Right renal pelvis (tissue), 4 donors: ENCODE results near the gene TK2. TPM values are rescaled to one million over a fixed set of nuclear protein-coding genes. Genes with fewer than 3 reads are reported as not detected.

ENCODE experiments used
- DNase-seq, 4 donors: peaks; one replicate each; pipeline ENCODE4 v3.0.0-alpha.2; 2013; ENCODE audit warnings: low read depth in 4 of 4, low spot score in 3 of 4, missing footprints in 1 of 4
- polyA plus RNA-seq, 4 donors: library from polyadenylated mRNA; unstranded; fragments of 120-200 nt; gene quantifications; one replicate each; pipeline ENCODE4 v1.2.1, GENCODE V29; 2013; ENCODE audit not compliant: insufficient read length in 4 of 4

TK2 gene
- polyA plus RNA-seq, 4 donors, result 31.8 to 46.7 (median 37.9) TPM

DNA sequence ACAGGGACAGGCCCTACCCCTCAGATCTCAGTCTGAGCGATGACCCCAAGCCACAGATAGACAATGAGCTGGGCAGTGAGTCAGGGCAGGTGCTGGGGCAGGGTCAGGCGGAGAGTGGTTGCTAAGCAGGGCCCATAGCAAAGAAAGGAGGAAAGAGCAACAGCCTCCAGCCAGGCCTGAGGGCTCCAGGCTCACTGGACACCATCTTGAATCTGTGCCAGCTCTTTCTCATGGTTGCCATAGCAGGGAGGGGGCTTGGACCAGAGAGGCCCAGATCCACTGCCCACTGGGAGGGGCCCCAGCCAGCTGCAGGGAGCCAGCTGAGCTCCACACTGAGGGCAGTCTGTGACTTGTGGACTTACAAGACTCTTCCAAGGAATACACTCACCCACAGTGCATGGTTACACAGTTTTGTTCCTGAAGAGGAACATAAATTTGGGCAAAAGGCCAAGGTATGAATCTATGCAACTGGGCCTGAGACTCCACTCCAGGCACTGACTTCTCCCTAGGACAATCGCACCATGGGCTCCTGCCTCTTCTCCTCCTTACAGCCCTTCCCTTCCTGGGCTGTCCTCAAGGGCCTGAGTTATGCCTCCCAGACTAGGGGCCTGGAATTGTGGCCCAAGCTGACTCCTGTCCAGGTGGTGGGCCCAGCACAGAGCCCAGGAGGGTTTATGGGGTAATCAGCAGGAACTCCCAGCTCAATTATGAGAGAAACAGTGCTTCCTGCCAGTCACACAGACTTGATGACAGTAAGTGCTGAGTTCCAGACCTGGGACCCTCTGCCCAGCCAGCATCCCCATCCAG, 62.9 kb downstream of the TK2 start:
- no peak for DNase-seq

DNA sequence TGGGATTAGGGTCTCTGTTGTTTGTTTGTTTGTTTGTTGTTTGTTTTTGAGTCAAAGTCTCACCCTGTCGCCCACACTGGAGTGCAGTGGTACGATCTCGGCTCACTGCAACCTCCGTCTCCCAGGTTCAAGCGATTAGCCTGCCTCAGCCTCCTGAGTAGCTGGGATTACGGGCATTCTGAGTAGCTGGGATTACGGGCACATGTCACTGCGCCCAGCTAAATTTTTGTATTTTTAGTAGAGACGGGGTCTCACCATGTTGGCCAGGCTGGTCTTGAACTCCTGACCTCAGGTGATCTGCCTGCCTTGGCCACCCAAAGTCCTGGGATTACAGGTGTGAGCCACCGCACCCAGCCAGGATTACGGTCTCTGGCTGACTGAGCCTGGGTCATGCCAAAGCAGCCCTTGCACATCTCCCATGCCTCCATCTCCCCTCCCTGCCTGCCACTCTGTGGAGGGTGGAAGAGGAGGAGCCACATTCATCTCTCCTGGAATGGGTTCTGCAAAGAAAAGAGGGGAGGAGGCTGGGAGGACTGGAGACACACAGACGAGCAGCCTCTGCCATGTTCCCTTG, 63.6 kb downstream of the TK2 start:
- DNase-seq, result no peak

DNA sequence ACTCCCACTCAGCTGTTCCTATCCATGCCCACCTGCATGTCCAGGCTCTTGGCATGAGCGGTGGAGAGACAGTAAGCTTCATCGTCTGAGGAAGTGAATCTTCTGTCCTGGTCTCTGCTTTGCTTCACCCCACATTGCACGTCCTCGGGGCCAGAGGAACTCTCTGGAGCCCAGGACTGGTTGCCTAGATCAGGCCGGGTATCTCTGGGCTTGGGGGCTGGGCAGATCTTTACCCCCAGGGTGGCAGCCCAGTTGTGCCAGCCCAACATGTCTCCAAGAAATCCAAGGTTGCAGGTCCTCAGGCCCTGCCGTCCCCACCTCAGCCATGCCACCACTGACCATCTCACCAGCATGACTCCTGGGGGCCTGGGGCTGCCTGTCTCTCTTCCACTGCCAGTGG, 64.5 kb downstream of the TK2 start:
- DNase-seq, result no peak

DNA sequence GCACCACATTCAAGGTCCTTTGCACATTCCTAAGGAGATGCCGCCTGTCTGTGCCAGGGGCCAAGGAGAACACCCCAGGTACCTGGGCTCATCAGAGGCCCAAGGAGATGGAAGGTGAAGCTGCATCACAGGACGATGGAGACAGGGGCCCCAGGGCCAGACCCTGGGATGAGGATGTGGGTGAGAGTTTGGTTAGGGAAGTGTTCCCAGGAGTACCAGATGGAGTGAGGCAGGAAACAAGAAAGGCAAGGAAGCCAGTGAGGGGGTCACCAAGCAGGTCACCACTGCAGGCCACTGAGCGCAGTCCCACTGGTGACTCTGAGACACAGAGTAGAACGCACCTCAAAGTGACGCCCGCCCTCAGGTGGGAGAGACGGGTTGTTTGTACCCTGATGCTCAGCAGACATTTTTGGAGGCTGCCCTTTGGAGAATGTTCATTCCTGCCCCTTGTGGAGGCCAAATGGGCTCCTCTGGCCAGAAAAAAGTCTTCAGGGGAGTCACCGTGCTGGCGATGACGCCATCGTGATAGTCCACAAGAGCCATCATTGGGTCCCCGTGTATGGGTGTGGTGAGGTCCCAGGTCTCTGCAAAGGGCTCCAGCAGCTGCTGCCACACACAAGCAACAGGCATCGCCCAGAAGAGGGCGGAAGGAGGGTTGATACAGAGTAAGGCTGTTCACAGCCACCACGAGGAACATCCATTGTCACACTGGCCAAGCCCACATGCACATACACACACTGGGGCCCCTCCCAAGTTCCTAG, 65.3 kb downstream of the TK2 start:
- DNase-seq, result no peak

DNA sequence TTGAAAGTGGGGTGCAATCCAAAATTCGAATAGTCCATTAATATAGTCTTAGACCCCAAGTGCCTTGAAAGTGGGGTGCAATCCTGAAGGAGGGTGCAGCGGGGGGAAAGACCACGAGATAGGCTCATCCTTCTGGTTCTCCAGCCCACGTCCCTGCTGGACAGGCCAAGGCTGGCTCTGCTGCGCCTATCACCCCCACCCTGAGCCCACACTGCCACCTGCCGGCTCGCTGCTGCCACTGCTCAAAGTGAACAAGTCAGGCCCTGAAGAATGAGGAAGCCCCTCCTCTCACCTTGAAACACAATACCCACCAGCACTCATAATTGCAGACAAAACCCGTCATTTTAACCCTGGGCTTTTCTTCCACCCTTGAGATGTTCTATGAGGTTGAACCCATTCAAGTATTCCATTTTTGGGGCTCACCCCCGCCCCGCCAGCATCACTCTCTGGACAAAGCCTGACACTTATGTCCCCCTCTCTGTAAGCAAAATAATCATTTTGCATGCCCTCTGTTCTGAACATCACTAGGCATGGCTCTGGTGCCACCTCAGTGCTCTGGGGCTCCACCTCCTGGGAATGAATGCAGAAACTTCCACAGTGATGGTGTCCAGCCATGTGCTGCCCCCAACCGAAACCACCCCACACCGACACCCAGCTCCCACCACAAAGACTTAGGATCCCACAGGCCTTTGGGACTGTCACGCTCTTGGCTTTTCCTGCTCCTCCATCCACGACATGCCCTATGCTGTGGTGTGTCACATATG, 66.1 kb downstream of the TK2 start:
- peak in 3 of 4 donors; percentile 57 to 58 (median 58) for DNase-seq

DNA sequence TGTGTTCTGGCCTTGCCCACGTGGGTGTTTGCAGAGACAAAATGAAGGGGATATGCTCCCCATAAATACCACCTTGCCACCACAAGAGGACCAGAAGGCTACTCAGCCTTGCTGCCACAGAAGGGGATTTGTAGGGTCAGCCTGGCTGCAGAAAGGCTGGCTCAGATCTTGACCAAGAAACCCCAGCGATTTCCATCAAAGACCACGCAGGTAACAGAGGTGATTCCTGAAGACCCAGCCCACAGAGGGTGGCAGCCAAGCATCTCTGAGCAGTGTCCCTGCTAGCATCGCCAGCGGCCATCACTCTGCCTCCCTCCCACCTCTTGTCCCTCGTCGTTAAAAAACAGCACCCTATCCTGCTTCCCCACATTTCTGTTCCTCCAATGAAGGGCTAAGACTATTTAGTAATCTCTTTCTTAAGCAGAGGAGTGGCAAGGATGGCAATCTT, 68.0 kb downstream of the TK2 start:
- DNase-seq, result no peak

DNA sequence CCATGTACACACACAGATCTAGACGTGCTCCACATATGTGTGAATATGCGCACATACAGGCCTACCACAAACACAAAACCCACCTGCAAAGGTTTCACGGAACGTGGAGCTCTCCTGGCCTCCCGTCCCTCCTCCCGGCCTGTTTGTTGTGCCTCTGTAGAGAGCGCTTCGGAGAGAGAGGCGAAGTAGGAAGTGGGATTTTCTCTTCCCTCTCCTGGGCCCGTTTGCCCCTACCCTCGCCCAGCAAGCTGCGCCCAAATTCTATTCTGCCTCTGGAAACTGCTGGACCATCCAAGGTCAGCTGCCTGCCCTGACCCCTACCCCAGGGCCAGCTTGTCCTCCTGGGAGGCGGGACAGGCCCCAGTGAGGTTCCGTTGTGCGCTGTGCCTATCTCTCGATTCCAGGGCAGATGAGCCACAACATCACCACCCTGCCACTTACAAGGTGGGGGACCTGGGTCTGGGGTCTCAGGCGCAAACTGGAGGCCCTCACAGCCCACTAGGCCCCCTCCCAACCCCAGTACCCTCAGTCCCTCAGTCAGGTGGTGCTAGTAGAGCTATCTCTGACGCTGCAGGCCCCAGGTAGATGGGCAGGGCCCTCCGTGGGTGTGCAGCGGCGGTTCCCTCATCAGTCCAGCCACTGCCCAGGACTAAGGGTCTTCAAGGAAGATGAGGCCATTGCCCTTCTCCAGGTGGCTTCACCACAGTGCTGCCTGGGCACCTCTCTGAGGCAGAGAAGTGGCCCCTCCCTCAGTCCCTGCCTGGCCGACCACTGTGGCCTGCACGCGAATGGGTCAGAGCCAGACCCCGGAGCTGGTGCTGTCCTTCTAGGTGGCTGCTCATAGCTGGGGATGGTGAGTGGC, 68.6 kb downstream of the TK2 start:
- no peak for DNase-seq

DNA sequence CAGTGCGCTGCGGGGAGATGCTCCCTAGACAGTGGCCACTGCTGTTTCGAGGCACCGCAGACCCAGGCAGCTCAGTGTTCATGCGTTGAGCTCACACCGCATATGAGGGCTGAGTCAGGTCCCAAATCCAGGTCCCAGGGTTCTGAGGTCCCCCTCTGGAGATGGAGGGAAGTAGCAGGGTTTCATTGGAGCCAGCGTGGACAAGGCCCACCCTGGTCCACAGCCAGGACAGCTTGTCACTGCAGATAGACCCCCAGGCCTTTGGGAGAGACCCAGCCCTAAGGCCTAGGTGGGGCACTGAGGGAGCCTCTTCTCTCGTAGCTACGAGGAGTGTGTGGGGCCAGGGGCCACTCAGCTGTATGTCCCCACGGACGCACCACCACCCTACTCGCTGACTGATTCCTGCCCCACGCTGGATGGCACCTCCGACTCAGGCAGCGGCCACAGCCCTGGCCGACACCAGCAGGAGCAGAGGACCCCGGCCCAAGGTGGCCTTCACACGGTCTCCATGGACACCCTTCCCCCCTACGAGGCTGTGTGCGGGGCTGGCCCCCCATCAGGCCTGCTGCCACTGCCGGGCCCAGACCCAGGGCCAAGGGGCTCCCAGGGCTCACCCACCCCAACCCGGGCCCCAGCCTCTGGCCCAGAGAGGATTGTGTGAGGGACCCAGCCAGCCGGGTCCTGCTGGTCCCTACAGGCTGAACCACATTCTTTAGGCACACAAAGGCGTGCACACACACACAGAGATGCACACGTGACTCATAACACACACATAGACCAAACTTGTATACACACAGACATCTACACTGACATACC, 69.4 kb downstream of the TK2 start:
- no peak for DNase-seq

DNA sequence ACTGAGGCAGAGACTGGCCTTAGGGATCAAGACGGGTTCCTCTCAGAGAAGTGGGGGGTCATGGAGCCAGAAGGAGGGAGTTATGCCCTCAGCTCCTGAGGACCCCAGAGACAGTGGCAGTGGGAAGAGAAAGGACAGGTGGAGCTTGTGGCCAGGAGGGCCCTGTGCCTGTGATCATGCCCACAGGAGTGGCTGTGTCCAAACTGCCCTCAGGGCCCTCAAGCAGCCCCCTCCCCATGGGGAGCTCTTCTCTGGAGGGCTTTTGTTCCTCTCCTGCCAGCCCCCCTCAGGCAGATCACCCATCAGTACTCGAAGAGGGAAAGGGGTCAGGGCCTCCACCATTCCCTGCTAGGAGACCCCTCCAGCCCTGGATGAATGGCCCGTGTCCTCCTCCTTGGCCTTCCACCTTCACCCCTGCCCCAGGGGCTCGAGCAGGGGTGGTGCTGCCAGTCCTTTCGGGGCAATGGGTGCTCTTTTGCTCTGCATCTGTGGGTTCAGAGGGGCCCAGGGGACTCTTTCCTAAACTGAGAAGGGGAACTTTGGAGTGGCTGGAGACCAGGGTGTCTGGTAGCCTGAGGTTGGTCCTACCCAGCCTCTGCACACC, 70.2 kb downstream of the TK2 start:
- DNase-seq, result no peak

DNA sequence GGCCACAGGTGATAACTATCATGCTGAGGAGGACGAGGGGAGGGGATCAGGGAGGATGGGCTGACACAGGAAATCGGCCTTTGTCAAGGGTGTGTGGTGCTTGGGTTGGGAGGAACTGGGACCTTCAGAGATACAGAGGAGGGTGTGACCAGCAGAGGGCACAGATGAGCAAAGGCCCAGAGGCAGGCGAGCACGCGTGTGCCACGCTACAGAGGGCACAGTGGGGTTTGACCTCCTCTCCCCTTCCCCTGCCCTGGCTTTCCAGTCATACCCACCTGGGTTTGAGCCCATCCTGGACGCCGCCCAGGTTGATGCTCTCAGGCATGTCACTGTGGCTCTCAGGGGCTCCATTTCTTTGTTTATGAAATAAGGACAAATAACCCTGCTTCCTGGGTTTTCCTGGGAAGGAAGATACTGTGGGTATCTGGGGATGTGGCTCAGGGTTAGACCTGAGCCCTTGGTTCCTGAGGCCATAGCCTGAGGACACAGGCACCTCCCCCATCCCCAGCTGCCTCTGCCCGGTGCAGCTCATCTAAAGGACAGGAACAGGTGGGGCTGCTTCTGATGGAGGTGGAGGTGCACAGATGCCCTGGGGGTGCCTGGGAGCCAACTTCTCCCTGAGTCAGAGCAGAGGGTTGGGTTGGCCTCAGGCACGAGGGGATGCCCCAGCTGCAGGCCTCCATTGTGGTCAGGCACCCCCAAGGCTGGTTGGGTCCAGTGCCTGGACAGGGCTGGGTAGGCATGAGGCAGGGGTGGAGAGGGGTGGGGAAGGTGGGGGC, 71.0 kb downstream of the TK2 start:
- DNase-seq, result no peak

DNA sequence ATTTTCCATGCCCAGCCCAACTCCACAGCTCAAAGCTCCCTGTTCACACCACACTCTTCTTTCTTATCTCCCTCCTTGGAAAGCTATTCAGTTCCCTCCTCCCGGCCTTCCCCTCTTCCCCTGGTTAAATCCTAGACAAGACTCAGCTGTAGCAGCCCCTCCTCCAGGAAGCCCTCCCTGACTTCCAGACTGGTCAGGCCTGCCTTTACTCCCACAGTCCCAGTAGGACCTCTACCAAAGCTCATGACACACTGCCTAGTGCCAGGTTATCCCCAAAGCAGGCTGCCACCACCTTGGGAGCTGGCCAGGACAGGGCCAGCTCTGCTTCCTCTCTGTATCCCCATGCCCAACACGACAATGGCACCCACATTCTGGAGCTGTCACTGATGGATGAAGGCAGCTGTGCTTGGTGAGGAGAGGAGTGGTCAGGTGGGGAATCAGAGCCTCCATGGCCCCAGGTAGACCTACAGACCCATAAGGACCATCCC, 72.8 kb downstream of the TK2 start:
- DNase-seq, result no peak

DNA sequence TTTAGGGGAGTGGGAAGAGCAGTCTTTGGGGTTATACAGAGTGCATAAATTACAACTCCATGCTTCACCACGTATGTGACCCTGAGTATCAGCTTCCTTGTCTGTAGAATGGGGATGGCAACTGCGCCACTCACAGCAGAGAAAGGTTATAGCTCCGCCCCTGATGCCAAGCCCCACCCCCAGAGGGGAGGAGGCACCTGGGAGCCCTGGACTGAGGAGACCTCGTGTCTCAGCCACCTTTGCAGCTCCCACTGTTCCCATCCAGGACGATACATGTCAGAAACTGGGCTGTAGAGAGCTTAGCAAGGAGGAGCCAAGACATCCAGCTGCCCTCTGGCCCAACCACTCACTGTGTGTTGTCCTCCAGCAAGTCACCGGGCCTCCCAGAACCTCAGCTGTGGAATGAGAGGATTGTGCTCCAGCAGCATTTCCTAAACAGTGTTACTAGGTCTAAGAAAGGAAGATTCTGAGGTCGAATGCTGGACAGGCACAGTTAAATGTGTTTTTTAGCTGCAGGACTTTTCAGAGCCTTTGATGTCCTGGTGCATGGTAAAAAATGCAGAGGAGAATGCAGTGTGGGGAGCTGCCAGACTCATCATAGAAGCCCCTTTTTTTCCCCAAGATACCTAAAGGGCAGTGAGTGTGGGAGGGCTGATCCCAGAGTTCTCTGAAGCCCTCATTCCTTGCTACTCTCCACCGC, 73.4 kb downstream of the TK2 start:
- DNase-seq, result no peak

DNA sequence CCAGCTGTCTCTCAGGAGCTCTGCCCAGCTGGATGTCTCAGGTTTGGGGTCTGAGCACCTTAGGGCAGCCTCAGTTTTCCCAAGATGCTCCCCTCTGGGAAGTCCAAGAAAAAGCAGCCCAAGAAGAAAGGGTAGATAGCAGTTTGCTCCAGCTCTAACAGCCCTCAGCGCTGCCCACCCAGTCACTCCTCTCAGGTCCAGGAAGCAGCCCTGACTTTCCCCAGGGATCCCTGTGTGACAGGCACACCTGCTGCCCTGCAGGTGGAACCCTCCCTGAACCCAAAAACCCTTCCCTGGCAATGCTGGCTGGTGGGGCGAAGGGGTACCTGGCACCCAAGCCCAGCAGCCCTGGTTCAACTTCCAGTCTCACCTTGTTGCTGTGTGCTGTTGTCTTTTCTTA, 74.7 kb downstream of the TK2 start:
- no peak for DNase-seq

DNA sequence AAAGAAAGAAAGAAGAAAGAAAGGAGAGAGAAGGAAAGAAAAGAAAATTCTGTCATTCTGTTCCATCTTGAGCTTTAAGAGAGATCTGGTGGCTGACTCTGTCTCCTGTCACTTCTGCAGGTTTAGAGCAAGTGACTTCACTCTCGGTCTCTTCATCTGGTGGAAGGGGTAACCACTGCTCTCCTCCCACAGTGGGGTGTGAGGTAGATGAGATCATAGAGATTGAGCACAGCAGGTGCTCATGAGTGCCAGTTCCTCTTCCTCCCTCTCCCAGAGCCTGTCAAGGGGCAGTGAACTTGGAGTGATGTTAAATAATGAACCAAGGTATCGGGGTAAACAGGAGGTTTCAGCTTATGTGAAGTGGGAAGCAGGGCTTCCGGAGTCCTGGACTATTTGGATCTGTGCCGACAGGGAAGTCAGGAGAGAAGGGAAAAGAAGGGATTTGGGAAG, 75.1 kb downstream of the TK2 start:
- no peak for DNase-seq

DNA sequence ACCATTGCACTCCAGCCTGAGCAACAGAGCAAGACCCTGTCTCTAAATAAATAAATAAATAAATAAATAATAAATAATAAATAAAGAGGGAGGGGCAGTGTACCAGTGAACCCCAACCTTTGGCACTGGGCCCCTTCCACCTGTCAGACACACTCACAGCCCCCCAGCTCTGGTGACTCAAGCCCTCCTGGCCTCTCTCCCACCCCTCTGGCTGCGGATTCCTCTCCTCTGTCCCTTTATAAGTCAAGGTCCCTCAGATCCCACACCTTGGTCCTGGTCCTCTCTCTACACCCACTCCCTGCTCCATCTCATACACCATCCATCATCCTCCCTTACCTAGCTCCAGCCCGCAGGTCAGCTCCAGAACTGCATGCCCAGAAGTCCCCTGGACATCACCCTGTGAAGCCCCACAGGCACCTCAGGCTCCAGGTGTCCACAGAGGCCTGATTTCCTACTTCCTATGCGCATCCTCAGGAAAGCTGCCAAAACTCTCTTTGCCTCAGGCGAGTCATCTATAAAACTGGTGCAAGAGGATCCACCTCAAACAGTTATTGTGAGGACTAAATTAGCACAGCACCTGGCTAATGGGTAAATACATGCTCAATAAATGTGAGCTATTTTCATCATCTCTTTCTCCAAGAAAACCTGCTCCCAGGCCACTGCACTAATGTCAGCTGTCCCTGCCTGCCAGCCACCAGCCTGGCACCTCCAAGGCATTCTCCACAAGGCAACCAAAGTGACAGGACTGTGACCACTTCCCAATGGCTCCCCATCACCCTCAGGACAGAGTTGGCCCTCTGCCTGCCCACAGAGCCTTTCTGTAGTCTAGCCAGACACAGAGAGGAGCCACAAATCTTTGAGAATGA, 76.0 kb downstream of the TK2 start:
- DNase-seq, result no peak

DNA sequence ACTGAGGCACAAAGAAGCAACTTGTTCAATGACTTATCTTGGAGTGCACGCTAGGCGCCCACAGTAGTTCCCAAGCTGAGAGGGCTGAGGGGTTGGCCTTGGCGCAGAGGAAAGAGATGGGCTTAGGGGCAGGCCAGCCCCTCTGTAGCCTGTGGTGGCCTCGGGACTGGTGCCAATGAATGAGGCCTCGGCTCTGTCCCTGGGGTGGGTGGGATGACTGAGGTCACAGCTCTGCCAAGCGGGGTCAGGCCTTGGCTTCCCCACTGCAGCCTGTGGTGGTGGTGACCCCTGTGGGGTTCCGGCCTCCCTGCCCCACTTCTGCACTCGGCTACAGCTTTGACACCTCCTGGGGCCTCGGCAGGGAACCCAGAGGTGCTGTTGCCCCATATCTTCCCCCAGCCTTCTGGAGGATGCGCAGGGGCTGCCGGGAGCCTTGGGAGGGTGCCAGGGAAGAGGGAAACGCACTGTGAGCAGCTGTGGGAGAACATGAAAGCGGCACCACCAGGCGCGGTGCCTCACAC, 76.8 kb downstream of the TK2 start:
- DNase-seq, result no peak
